Activated CD4-positive, alpha-beta T cell treated with anti-CD3 and anti-CD28 coated beads for 24 hours (primary cell): ENCODE results near the gene IQCF6.
"Not testable (repeated sequence)": the region's sequence is repeated elsewhere in the genome, so short reads cannot be mapped to it uniquely, and the experiment has no call there.

Experiments
- DNase-seq, 2 donors: peaks; one replicate each; pipeline ENCODE4 v3.0.0-alpha.2; 2020; ENCODE audit warnings: low read depth in 2 of 2

IQCF6 gene

DNA sequence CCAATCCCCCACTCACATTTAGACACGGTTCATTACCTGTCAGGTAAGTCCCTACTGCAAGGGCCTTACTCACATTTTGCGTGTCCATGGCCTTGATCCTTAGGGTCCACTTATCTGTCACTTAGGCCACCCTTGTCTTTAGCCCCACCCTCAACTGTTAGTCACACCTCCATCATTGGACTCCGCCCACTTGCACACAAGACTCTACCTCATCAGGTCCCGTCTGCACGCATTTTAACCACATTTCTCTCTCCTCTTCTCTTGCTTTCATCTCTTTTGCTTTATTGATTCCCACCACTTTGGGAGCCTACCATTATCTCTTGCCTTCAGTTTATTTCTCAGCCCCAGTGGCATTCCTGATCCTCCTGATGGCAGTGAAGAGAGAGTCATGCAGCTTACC lies at the start of gene IQCF6:
Gene IQCF6 (minus strand): TSS at position 101 of the 400 bp plus-strand sequence. CDS start 13 bp downstream, at position 88.
- no peak for DNase-seq

GRCh38 chr3:51828297-51828696 lies 49.3 kb upstream of the IQCF6 start:
- no peak for DNase-seq

GRCh38 chr3:51819709-51820406 lies 40.8 kb upstream of the IQCF6 start:
- DNase-seq = peak in 1 of 2 donors; percentile 11

GRCh38 chr3:51819151-51819550 lies 40.1 kb upstream of the IQCF6 start:
- DNase-seq = no peak

DNA sequence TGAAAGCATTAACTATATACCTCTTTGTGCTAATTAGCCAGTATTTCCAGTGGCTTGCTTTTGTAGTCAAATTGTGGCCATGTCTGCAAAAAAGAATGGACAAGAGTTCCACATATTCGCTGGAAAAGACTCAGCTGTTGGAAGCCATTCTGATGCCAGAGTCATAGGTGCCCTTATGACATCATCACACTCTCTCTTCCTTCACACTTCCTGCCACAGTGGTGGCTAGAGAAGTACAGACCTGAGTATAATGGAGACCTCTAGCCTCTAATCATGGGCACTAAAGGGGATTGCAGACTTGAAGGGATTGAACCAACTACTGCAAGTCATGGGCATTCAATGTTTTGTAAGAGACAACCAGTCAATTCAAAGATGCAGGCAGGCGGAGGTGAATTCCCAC lies 38.3 kb upstream of the IQCF6 start:
- DNase-seq = no peak

- no peak for DNase-seq
These were observed 37.7 kb upstream of the IQCF6 start for GRCh38 chr3:51816723-51817122.

DNA sequence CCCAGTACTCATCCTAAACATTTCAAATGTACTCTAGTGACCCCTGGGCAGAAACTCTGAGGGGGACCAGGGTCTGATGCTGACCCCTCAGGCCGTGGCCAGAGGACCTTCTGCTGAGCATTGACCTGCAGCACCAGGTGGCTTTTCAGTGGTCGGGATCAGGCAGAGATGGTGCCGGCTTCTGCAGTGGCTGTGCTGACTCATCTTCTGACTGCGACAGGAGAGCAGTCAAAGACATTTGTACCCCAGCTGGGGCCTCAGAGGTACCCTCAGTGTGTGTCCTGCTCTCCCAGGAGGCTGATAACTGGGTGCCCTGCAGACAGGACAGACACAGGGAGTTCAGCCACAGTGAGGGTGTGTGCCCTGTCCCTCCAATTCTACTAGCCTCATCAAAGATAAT lies 36.6 kb upstream of the IQCF6 start:
- no peak for DNase-seq

GRCh38 chr3:51814034-51814433 lies 35.0 kb upstream of the IQCF6 start:
- DNase-seq = no peak

GRCh38 chr3:51813539-51813938 lies 34.5 kb upstream of the IQCF6 start:
- DNase-seq = no peak

DNA sequence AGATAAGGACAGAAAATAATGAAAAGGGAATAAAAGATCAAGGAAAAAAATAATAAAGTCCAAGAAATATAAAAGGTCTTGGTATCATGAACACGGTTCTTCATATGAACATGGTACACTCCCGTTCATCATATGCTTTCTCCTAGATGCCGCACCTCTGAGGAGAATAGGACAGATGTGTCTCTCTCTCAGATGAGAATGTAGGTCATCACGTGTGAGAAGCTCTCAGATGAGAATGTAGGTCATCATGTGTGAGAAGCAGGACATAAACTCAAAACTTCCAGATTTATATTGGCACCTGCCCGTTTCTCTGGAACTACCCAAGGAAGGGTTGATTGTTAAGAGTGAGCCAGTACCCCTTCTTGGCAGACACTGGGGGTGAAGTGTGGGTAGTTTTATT lies 29.9 kb upstream of the IQCF6 start:
- no peak for DNase-seq

DNA sequence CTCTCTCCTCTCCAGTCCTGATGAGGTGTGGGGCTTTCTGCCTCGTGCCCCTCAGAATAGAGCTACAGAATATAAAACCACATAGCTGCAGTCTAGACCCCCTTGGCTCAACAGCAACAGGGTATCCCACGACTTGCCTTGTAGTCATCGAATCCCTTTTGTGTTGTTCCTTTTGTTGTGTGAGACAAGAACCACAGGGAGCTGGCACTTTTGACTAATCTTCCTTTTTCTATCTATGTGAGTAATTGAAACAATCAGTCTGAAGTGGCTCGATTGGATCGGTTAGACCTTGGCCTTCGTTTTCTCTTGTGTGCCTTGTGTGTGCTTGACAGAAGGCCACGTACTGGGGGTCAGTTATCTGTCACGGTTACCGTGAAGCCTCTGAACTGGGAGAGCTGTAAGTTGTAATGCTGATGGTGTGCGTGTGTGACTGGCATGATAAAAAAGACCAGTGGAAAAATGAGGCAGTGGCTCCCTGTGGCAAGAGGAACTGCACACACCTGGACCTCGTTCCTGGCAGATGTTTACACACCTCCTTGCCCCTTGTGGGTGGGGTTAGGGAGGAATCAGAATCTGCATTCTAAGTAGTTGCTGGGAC lies 23.2 kb upstream of the IQCF6 start:
- DNase-seq = no peak

DNA sequence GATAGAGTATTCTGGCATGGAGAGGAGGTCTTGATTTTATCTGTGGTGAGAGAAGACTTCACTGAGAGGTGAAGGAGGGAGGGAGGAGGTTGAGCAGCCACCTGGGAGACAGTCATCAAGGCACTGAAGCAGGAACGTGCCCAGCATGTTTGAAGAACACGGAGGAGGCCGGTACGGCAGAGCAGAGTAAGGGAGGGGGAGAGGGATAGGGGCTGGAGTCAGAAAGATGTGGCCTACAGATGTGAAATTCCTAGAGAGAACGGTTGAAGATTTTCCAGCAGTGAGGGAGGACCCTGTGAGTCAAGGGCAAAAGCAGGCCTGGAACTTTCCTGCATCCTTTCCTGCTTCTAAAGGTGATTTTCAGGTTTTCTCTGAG lies 21.7 kb upstream of the IQCF6 start:
- no peak for DNase-seq

DNA sequence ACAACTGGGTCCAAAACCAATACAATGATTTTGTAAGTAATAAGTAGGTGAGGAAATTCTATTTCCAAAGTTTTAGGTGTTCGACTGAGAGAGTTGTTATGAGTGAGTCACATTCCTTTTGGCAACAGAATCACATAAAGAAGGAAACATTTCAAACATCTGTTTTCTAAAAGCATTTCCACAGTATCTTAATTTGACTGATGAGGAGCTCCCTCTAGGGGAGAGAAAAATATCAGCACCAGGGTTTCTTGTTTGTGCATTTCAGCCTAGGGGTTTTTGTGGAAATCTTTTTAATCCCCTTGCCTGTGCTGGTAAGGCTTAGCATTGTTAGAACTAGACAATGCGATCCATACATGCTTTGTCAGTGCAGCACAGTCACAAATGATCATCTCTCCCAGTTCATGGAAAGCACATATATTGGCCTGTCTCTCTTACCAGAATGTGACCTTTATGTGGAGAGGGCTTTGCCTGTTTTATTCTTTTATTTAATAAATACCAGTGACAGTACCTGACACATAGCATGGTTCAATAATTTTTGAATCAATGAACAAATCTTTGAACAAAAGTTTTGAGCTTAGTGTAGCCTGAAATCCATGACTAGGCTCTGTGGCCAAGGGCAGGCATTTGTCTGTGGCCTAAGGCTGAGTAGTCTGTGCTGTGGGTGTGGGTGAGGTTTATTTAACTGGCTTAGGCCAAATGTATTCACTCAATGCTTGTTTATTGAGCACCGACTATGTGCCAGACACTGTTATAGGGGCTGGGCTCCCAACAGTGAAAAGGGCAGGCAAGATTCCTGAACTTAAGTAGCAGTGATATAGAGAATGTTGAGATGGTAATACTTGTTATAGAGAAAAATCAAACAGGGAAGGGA lies 21.1 kb upstream of the IQCF6 start:
- peak in 1 of 2 donors; percentile 38 for DNase-seq

DNA sequence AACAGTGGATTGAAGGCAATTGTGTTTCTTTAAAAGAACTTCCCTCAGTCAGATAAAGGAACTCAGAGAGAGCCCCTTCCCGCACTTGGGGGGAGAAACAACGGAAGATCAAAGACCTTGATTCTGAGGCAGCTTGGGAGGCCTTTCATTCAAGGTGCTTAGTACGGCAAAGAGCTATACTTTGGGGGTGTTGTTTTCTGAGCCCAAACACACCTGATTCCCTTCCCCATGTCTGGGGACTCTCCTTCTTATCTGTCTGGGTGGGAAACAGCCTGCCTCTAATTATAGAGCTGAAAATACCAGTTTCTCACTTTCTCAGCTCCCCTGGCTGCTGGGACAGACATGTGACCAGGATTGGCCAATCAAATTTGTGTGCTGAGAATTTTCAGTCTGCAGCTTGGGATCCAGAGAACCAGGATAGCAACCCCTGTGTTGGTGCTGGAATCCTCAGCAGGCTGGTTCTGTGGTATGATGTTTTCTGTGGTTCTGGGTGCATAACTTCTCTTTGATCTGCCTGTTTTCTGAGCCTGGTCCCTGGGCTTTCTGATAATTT lies 19.4 kb upstream of the IQCF6 start:
- no peak for DNase-seq

- DNase-seq = no peak
These were observed 17.8 kb upstream of the IQCF6 start for GRCh38 chr3:51796854-51797253.

DNA sequence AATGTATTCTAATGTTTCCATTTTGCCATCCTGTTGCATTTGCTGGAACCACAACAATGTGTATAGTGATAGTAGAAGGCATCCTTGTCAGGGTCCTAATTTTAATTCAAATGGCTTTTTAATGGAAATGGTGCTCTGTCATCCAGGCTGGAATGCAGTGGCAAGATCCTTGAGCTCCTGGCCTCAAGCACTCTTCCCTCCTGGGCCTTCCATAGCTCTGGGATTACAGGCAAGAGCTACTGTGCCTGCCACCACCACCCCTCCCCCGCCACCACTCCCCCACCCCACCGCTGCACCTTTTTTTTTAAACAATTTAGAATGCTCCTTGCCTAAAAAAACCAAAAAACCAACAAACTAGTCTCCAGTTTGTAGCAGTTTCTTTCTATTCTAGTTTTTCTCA lies 15.2 kb upstream of the IQCF6 start:
- DNase-seq = no peak

DNA sequence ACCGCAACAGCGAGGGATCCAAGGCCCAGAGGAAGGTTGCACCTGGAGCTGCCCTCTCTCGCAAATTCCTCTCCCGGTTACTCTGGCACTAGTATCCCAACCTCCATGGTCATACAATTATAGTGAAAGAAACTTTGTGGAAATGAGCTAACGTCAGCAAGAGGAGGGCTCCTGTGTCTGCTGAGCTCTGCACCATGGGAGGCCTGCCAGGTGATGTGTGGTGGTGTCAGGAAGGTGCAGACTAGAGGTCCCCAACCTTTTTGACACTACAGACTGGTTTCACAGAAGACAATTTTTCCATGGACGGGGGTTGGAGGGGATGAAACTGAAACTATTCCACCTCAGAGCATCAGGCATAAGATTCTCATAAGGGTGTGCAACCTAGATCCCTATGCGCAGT lies 13.2 kb upstream of the IQCF6 start:
- DNase-seq = no peak

DNA sequence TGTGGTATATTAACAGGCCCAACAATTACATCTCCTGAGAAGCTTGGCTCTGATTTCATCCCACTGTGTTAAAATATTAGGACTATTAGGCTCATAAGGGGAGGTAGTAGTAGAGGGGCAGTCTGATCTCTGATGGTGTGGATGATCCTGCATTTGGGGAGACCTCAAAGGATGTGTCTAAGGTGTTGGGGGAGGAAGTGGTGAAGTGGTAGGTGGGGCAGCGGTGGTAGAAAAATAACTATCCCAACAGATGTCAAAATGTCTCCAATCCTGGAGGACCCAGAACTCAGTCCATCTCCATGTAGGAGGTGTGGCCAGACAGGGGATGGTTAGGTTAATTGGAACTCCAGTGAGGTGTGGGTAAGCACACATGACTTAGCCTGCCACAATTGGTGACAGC lies 10.4 kb upstream of the IQCF6 start:
- no peak for DNase-seq

- DNase-seq = not testable (repeated sequence)
These were observed 8.5 kb upstream of the IQCF6 start for GRCh38 chr3:51787576-51787975.

DNA sequence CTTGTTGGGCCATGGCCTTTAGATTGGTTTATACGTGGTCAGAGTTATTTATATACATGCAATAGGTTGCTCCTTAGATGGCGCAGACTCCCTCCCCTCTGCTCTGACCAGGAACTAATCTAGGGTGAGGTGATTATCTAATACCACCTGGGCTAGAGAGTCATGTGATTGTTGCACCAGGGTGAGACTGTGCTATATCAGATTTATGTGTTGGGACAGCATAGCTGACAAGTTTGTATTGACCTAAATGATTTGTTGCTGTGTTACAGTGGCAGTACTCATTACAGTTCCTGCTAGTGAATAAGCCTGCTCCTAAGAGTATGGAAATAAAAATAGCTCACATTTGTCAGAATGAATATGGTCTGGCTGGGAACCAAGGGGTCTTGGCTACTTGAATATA lies 7.2 kb upstream of the IQCF6 start:
- no peak for DNase-seq

DNA sequence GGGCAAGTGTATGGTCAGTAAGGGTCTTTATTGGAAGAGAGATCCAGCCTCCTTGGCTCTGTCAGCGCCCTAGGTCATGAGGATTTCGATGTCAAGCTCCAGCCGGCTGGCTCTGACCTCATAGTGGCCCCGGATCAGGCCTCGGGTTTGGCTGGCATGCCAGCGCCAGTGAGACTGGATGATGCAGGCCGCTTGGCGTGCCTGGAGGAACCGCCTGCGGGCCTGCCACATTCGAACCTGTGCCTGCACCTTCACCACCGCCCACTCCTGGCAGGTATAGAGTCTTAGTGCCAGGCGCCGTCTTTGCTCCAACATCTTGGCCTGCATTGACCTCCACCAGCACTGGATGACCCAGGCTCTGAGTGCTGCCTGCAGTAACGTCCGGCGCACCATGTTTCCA lies 483 bp downstream of the IQCF6 start:
- DNase-seq = no peak

DNA sequence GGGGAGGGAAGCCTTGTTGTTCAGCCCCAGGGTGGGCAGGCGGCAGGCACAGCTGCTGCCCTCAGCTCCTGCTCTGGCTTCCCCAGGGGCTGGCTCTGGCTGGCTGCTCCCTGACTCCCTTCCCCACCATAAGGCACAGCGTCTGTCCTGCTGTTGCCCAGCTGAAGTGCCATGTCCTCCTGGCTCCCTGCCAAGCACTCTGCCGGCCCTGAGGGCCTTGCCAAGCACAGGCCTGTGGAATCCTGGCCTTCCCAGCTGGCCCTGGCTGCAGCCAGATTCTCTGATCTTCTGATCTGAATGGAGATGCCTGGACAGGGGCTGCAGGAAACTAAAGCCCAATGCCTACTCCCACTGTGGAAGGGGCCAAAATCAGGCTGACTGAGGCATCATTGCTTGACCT lies 1.1 kb downstream of the IQCF6 start:
- DNase-seq = no peak
